ENCODE measurements around the gene SCN5A.

SCN5A gene

GRCh38 chr3:38620236-38620635 lies 29.3 kb downstream of the SCN5A start:
- DNase-seq, result no peak

GRCh38 chr3:38618343-38618742 lies 31.1 kb downstream of the SCN5A start:
- no peak for DNase-seq

GRCh38 chr3:38617586-38617985 lies 31.9 kb downstream of the SCN5A start:
- DNase-seq, result no peak

GRCh38 chr3:38617137-38617536 lies 32.4 kb downstream of the SCN5A start:
- DNase-seq, result no peak

GRCh38 chr3:38616658-38617057 lies 32.8 kb downstream of the SCN5A start:
- no peak for DNase-seq

- no peak for DNase-seq
Observed at GRCh38 chr3:38616111-38616510, 33.4 kb downstream of the SCN5A start.

GRCh38 chr3:38614651-38615352 lies 34.7 kb downstream of the SCN5A start:
- no peak for DNase-seq

GRCh38 chr3:38614091-38614490 lies 35.4 kb downstream of the SCN5A start:
- no peak for DNase-seq

- no peak for DNase-seq
Observed at GRCh38 chr3:38613426-38613825, 36.1 kb downstream of the SCN5A start.

- DNase-seq, result no peak
Observed at GRCh38 chr3:38611866-38612265, 37.6 kb downstream of the SCN5A start.

- no peak for DNase-seq
Observed at GRCh38 chr3:38610934-38611333, 38.6 kb downstream of the SCN5A start.

- no peak for DNase-seq
Observed at GRCh38 chr3:38610436-38610835, 39.1 kb downstream of the SCN5A start.

- DNase-seq, result no peak
Observed at GRCh38 chr3:38609386-38610111, 39.9 kb downstream of the SCN5A start.

- DNase-seq, result no peak
Observed at GRCh38 chr3:38608961-38609360, 40.5 kb downstream of the SCN5A start.

GRCh38 chr3:38608086-38608775 lies 41.3 kb downstream of the SCN5A start:
- DNase-seq, result no peak

GRCh38 chr3:38606561-38606960 lies 42.9 kb downstream of the SCN5A start:
- DNase-seq, result no peak

GRCh38 chr3:38605981-38606380 lies 43.5 kb downstream of the SCN5A start:
- DNase-seq, result no peak

- no peak for DNase-seq
Observed at GRCh38 chr3:38604246-38604645, 45.2 kb downstream of the SCN5A start.

GRCh38 chr3:38603731-38604131 lies 45.8 kb downstream of the SCN5A start:
- no peak for DNase-seq

GRCh38 chr3:38602576-38603250 lies 46.8 kb downstream of the SCN5A start:
- DNase-seq, result no peak

GRCh38 chr3:38601956-38602550 lies 47.4 kb downstream of the SCN5A start:
- DNase-seq, result no peak

- no peak for DNase-seq
Observed at GRCh38 chr3:38600551-38600950, 48.9 kb downstream of the SCN5A start.

- no peak for DNase-seq
Observed at GRCh38 chr3:38599886-38600285, 49.6 kb downstream of the SCN5A start.
